Measurements from ENCODE around the gene PPP2R3A. TPM values are rescaled to one million over a fixed set of nuclear protein-coding genes. Genes with fewer than 3 reads are reported as not detected.
"Not testable (repeated sequence)": the region's sequence is repeated elsewhere in the genome, so short reads cannot be mapped to it uniquely, and the experiment has no call there.

Gene PPP2R3A
- total RNA-seq, 1 donor from 2014 or later: 19.3 TPM

DNA sequence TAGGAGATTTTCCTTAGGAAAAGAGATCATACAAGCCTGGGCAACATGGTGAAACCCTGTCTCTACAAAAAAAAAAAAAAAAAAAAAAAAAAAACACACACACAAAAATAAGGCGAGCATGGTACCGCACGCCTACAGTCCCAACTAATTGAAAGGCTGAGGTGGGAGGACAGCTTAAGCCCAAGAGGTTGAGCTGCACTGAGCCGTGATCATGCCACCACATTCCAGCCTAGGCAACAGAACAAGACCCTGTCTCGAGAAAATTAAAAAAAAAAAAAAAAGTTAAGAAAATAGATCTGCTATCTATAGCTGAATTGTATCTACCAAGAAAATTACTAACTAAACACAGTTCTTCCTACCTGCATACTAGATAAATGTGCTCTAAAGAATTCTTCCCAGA, 223.5 kb downstream of the PPP2R3A start:
- TF ChIP-seq CTCF (IDR thresholded peaks at IDR 0.05; ENCODE audit: unreplicated experiment): no peak
- Mint-ChIP-seq H3K27ac (ENCODE audit: unreplicated experiment) (no peak overlapping the region), H3K27me3 (ENCODE audit: unreplicated experiment) (no peaks in the 10 kb centered on the region), H3K4me1 (ENCODE audit: unreplicated experiment) (peaks cover 32% of the 10 kb centered on the region), H3K36me3 (ENCODE audit: low read depth, unreplicated experiment) (peaks cover 7% of the 10 kb centered on the region), H3K9me3 (ENCODE audit: unreplicated experiment) (no peaks in the 10 kb centered on the region), H3K4me3 (ENCODE audit: unreplicated experiment) (no peak overlapping the region)
- no peak for DNase-seq (ENCODE audit: low spot score)

DNA sequence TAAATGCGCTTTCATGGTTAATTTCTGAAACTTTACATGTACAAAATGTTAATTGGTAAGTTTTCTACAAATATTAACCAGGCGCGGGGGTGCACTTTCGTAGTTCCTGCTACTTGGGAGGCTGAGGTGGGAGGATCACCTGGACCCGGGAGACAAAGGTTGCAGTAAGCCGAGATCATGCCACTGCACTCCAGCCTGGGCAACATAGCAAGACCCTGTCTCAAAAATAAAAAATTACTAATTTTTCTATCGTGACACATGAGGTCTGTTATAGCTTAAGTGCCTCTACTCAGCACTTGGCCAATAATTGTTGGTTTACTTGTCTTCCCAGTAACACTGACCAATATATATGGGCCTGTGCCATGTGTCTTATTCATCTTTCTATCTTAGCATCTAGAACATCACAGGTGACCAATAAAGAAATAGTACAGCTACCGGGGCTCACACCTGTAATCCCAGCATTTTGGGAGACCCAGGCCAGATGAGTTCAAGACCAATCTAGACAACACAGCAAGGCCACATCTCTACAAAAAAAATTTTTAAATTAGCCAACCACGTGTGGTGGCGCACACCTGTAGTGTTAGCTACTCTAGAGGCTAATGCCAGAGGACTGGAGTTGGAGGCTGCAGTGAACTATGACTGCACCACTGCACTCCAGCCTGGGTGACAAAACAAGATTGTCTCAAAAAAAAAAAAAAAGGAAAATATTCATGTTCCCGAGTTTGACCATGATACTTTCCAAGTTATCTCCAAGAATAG, 224.5 kb downstream of the PPP2R3A start:
- Mint-ChIP-seq H3K27ac (ENCODE audit: unreplicated experiment) (no peak overlapping the region), H3K36me3 (ENCODE audit: low read depth, unreplicated experiment) (peaks cover 17% of the 10 kb centered on the region), H3K9me3 (ENCODE audit: unreplicated experiment) (no peaks in the 10 kb centered on the region), H3K27me3 (ENCODE audit: unreplicated experiment) (peaks cover 7% of the 10 kb centered on the region), H3K4me1 (ENCODE audit: unreplicated experiment) (peaks cover 41% of the 10 kb centered on the region), H3K4me3 (ENCODE audit: unreplicated experiment) (no peak overlapping the region)
- no peak for TF ChIP-seq CTCF (IDR thresholded peaks at IDR 0.05; ENCODE audit: unreplicated experiment)
- DNase-seq (ENCODE audit: low spot score): no peak

DNA sequence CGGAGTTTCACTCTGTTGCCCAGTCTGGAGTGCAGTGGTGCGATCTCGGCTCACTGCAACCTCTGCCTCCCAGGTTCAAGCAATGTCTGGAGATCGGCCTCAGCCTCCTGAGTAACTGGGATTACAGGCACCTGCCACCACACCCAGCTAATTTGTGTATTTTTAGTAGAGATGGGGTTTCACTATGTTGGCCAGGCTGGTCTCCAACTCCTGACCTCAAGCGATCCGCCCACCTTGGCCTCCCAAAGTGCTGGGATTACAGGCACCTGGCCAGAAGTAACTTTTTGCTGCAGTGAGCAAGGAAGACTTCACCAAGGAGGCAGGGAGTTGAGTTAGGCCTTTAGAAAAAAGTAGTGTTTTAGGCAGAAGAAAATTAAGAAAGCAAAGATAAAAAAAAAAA, 226.7 kb downstream of the PPP2R3A start:
- H3K4me3 Mint-ChIP-seq (ENCODE audit: unreplicated experiment): peak overlapping the region; percentile 87
- H3K36me3 Mint-ChIP-seq (ENCODE audit: low read depth, unreplicated experiment): peaks cover 19% of the 10 kb centered on the region
- DNase-seq (ENCODE audit: low spot score); H3K27ac Mint-ChIP-seq (ENCODE audit: unreplicated experiment); H3K9me3 Mint-ChIP-seq (ENCODE audit: unreplicated experiment): not testable (repeated sequence)
- H3K27me3 Mint-ChIP-seq (ENCODE audit: unreplicated experiment): peaks cover 17% of the 10 kb centered on the region
- peaks cover 37% of the 10 kb centered on the region for H3K4me1 Mint-ChIP-seq (ENCODE audit: unreplicated experiment)

DNA sequence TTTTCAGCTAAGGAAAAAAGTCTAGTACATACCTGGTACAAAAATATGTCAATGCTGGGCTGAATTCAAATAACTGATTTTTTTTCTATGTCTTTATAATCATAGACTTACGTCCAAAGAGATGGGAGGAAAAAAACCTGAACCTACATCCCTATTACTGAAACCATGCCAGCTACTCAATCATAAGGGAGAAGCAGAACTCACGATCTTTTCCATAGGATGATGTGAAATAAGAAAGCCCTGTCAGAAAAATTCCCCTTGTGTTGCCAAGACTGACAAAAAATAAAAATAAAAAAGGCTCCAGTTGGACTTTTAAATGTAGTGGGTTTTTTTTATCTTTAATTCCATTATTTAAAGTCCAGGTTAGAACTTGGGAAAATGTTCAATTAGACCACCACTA, 227.3 kb downstream of the PPP2R3A start:
- Mint-ChIP-seq H3K27ac (ENCODE audit: unreplicated experiment) (no peak overlapping the region), H3K4me3 (ENCODE audit: unreplicated experiment) (peak overlapping the region; percentile 100)
- no peak for DNase-seq (ENCODE audit: low spot score)

GRCh38 chr3:136193278-136194054, 227.9 kb downstream of the PPP2R3A start:
- H3K4me1 Mint-ChIP-seq (ENCODE audit: unreplicated experiment): peaks cover 44% of the 10 kb centered on the region
- H3K27ac Mint-ChIP-seq (ENCODE audit: unreplicated experiment): peak overlapping the region; percentile 96
- peaks cover 20% of the 10 kb centered on the region for H3K27me3 Mint-ChIP-seq (ENCODE audit: unreplicated experiment)
- no peak for DNase-seq (ENCODE audit: low spot score)
- no peak for TF ChIP-seq CTCF (IDR thresholded peaks at IDR 0.05; ENCODE audit: unreplicated experiment)
- H3K36me3 Mint-ChIP-seq (ENCODE audit: low read depth, unreplicated experiment): peaks cover 19% of the 10 kb centered on the region
- H3K4me3 Mint-ChIP-seq (ENCODE audit: unreplicated experiment): peak overlapping the region; percentile 100
- H3K9me3 Mint-ChIP-seq (ENCODE audit: unreplicated experiment): no peaks in the 10 kb centered on the region

More for the DNA sequence above, 227.3 kb downstream of the PPP2R3A start:
- TF ChIP-seq CTCF (IDR thresholded peaks at IDR 0.05; ENCODE audit: unreplicated experiment): no peak
- peaks cover 20% of the 10 kb centered on the region for H3K27me3 Mint-ChIP-seq (ENCODE audit: unreplicated experiment)
- H3K4me1 Mint-ChIP-seq (ENCODE audit: unreplicated experiment): peaks cover 40% of the 10 kb centered on the region
- H3K9me3 Mint-ChIP-seq (ENCODE audit: unreplicated experiment): no peaks in the 10 kb centered on the region
- peaks cover 19% of the 10 kb centered on the region for H3K36me3 Mint-ChIP-seq (ENCODE audit: low read depth, unreplicated experiment)
